ENCODE measurements around the gene KRT74.

- TF ChIP-seq CTCF (IDR thresholded peaks at IDR 0.05) (no peak), ZFX (IDR thresholded peaks at IDR 0.05; ENCODE audit: borderline replicate concordance) (no peak)
These were observed 48.6 kb downstream of the KRT74 start for GRCh38 chr12:52524898-52525591.

All from 22Rv1 (cell line).